Mammary epithelial cell (primary cell): ENCODE results near the gene C22orf15.

Experiments used
- EZH2 ChIP-seq: IDR thresholded peaks from 2 replicates; pipeline ENCODE4 v1.6.1; 2012; ENCODE audit warnings: low read length, inconsistent platforms, borderline replicate concordance
- TF ChIP-seq, protein P1 (sequence below), 2 donors: IDR thresholded peaks in 1 of 2; conservative IDR thresholded peaks in 1 of 2; 2 replicates each; pipeline ENCODE4 v1.5.1; 2011 to 2012; ENCODE audit warnings: inconsistent platforms in 2 of 2, low read length in 2 of 2, mild to moderate bottlenecking in 2 of 2, control low read depth in 1 of 2, low read depth in 1 of 2; ENCODE audit not compliant: insufficient read depth in 1 of 2; ENCODE audit errors: extremely low read depth in 1 of 2

DNA sequence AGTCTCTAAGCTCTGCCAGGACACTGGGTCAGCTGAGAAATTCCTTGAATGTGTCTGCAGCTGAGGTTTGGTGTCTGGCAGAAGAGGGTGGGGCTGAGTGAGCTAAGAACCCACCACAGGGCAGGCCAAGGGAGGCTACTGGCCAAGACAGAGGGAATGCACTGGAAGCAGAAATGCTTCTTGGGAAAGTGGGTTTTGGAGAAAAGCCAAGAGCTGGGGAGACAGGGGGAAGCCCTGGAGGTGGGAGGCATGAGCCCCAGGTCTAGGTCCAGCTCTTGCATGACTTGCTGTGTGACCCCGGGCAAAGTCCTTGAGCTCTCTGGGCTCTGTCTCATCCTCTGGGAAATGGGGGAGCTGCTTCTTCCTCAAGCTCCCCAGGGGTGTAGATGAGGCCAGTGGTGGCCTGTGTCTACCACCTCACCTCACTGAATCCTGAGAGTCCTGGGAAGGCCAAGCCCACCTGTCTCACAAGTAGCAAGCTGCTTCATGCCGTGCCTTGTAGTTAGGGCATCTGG is 12.2 kb downstream of the C22orf15 start:
- TF ChIP-seq EZH2: no peak
- TF ChIP-seq, protein P1, sequence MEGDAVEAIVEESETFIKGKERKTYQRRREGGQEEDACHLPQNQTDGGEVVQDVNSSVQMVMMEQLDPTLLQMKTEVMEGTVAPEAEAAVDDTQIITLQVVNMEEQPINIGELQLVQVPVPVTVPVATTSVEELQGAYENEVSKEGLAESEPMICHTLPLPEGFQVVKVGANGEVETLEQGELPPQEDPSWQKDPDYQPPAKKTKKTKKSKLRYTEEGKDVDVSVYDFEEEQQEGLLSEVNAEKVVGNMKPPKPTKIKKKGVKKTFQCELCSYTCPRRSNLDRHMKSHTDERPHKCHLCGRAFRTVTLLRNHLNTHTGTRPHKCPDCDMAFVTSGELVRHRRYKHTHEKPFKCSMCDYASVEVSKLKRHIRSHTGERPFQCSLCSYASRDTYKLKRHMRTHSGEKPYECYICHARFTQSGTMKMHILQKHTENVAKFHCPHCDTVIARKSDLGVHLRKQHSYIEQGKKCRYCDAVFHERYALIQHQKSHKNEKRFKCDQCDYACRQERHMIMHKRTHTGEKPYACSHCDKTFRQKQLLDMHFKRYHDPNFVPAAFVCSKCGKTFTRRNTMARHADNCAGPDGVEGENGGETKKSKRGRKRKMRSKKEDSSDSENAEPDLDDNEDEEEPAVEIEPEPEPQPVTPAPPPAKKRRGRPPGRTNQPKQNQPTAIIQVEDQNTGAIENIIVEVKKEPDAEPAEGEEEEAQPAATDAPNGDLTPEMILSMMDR (conservative IDR thresholded peaks at IDR 0.05 in 1 of 2, IDR thresholded peaks at IDR 0.05 in 1 of 2; ENCODE audit: extremely low read depth in 1 of 2, insufficient read depth in 1 of 2, low read depth in 1 of 2, low read length in 2 of 2): no peak
